Endodermal cell (in vitro differentiated cells): ENCODE measurements around the gene MMP2. TPM values are rescaled to one million over a fixed set of nuclear protein-coding genes. Genes with fewer than 3 reads are reported as not detected.

Experiments
- DNase-seq: peaks from one replicate; pipeline ENCODE4 v3.0.0-alpha.2; 2017
- H3K27ac ChIP-seq: 2 replicates; pipeline ENCODE4 v1.5.1; 2013; ENCODE audit warnings: mild to moderate bottlenecking, low read depth, low read length, moderate library complexity
- H3K27me3 ChIP-seq: 2 replicates; pipeline ENCODE4 v1.6.1; 2013; ENCODE audit warnings: mild to moderate bottlenecking, low read length, moderate library complexity; ENCODE audit not compliant: insufficient read depth, control insufficient read depth, poor library complexity, severe bottlenecking
- H3K36me3 ChIP-seq: 2 replicates; pipeline ENCODE4 v1.7.0; 2013; ENCODE audit warnings: mild to moderate bottlenecking, low read length, moderate library complexity; ENCODE audit not compliant: control insufficient read depth, insufficient read depth
- H3K4me1 ChIP-seq: one replicate; pipeline ENCODE4 v1.7.0; 2013; ENCODE audit warnings: low read length; ENCODE audit not compliant: control insufficient read depth, insufficient read depth
- H3K4me3 ChIP-seq: 2 replicates; pipeline ENCODE4 v1.5.1; 2013; ENCODE audit warnings: mild to moderate bottlenecking, low read length, moderate library complexity
- H3K9ac ChIP-seq: 2 replicates; pipeline ENCODE4 v1.6.1; 2013; ENCODE audit warnings: mild to moderate bottlenecking, low read length, moderate library complexity; ENCODE audit not compliant: poor library complexity, severe bottlenecking; ENCODE audit errors: extremely low read depth
- H3K9me3 ChIP-seq: 2 replicates; pipeline ENCODE4 v1.6.1; 2013; ENCODE audit warnings: mild to moderate bottlenecking, low read length, moderate library complexity; ENCODE audit not compliant: control insufficient read depth
- H3K27ac Mint-ChIP-seq: 2 replicates; pipeline ENCODE4 v1.8.0; 2020; ENCODE audit warnings: mixed read lengths
- H3K27me3 Mint-ChIP-seq: 2 replicates; pipeline ENCODE4 v1.8.0; 2021; ENCODE audit warnings: mild to moderate bottlenecking, mixed read lengths; ENCODE audit not compliant: insufficient read depth
- H3K36me3 Mint-ChIP-seq: 2 replicates; pipeline ENCODE4 v1.8.0; 2020; ENCODE audit warnings: low read depth, mixed read lengths
- H3K4me1 Mint-ChIP-seq: 2 replicates; pipeline ENCODE4 v1.8.0; 2020; ENCODE audit warnings: mixed read lengths
- H3K4me3 Mint-ChIP-seq: 2 replicates; pipeline ENCODE4 v1.8.0; 2020; ENCODE audit warnings: mild to moderate bottlenecking, moderate library complexity, mixed read lengths
- H3K9me3 Mint-ChIP-seq: 2 replicates; pipeline ENCODE4 v1.8.0; 2020; ENCODE audit warnings: mild to moderate bottlenecking, mixed read lengths
- WGBS, 2 experiments: methylation state at CpG; one replicate each; pipeline versions ENCODE4 v1.1.5 to v1.1.7; 2013; ENCODE audit warnings: missing lambda C conversion rate in 2 of 2, mixed read lengths in 1 of 2; ENCODE audit not compliant: insufficient coverage in 1 of 2, insufficient read length in 1 of 2; 5-methylcytosine and 5-hydroxymethylcytosine counted together
- total RNA-seq, 2 donors: library from RNA; stranded (reverse); fragmentation: NEBNext Ultra II Directional in 1 of 2; extraction: Animal tissue kit (Norgen Biotek cat#: 25700) in 1 of 2; gene quantifications; 2 replicates in 1 of 2; 3 replicates in 1 of 2; pipeline ENCODE4 v1.2.1, GENCODE V29; 2021
- TF ChIP-seq, protein P1 (sequence below): fragments of 200-600 bp; sonication (generic); conservative IDR thresholded peaks from 2 replicates; pipeline ENCODE4 v1.5.0; 2021; ENCODE audit warnings: antibody characterized with exemption, mild to moderate bottlenecking

MMP2 gene
- total RNA-seq, 2 donors from 2014 or later = 65.0 to 80.4 TPM

DNA sequence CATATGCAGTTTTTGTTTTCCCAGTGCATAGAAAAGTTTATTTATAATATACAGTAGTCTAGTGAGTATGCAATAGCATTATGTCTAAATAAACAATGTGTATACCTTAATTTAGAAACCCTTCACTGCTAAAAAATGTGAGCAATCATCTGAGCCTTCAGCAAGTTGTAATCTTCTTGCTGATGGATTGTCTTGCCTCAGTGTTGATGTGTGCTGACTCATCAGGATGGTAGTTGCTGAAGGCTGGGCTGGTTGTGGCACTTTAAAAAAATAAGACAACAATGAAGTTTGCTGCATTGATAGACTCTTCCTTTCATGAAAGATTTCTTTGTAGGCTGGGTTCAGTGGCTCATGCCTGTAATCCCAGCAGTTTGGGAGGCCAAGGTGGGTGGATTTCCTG lies 73.6 kb downstream of the MMP2 start:
- DNase-seq = no peak
- Histone ChIP-seq H3K4me3 (no peak overlapping the region), H3K36me3 (no peaks in the 10 kb centered on the region), H3K27me3 (no peaks in the 10 kb centered on the region), H3K4me1 (no peaks in the 10 kb centered on the region), H3K27ac (no peak overlapping the region), H3K9ac (no peak overlapping the region), H3K9me3 (no peaks in the 10 kb centered on the region)
- peaks cover 6% of the 10 kb centered on the region for H3K4me1 Mint-ChIP-seq
- no peaks in the 10 kb centered on the region for H3K9me3 Mint-ChIP-seq
- no peaks in the 10 kb centered on the region for H3K27me3 Mint-ChIP-seq
- H3K36me3 Mint-ChIP-seq = peaks cover 2% of the 10 kb centered on the region
- no peak overlapping the region for H3K27ac Mint-ChIP-seq
- TF ChIP-seq, protein P1, sequence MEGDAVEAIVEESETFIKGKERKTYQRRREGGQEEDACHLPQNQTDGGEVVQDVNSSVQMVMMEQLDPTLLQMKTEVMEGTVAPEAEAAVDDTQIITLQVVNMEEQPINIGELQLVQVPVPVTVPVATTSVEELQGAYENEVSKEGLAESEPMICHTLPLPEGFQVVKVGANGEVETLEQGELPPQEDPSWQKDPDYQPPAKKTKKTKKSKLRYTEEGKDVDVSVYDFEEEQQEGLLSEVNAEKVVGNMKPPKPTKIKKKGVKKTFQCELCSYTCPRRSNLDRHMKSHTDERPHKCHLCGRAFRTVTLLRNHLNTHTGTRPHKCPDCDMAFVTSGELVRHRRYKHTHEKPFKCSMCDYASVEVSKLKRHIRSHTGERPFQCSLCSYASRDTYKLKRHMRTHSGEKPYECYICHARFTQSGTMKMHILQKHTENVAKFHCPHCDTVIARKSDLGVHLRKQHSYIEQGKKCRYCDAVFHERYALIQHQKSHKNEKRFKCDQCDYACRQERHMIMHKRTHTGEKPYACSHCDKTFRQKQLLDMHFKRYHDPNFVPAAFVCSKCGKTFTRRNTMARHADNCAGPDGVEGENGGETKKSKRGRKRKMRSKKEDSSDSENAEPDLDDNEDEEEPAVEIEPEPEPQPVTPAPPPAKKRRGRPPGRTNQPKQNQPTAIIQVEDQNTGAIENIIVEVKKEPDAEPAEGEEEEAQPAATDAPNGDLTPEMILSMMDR = no peak
- H3K4me3 Mint-ChIP-seq = no peak overlapping the region

DNA sequence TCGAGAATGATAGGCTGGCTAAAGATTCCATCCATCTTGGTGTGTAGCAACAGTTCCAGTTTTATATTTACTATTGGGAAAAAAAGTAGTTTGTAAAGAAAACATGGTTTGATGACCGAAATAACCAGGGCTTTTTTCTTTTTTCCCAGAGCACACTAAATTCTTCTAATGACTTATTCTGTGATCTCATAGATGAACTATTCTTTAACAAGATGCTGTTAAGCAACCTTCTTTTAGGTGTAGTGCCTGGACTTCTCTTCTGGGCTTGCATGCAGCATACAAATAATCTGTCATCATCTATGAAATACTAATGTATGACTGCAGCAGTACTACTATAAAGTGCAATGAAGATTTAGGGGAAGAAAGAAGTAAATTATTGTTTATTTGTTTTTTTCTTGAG lies 76.4 kb downstream of the MMP2 start:
- H3K36me3 Mint-ChIP-seq = peaks cover 2% of the 10 kb centered on the region
- Histone ChIP-seq H3K9me3 (no peaks in the 10 kb centered on the region), H3K4me3 (no peak overlapping the region), H3K27ac (no peak overlapping the region), H3K4me1 (no peaks in the 10 kb centered on the region), H3K36me3 (no peaks in the 10 kb centered on the region), H3K27me3 (no peaks in the 10 kb centered on the region), H3K9ac (no peak overlapping the region)
- no peak overlapping the region for H3K27ac Mint-ChIP-seq
- no peak overlapping the region for H3K4me3 Mint-ChIP-seq
- 83 to 89% methylated on average over 1 to 2 of the region's 2 CpGs for WGBS, 2 experiments
- DNase-seq = no peak
- no peaks in the 10 kb centered on the region for H3K9me3 Mint-ChIP-seq
- H3K4me1 Mint-ChIP-seq = peaks cover 7% of the 10 kb centered on the region
- no peaks in the 10 kb centered on the region for H3K27me3 Mint-ChIP-seq
- TF ChIP-seq, protein P1 = no peak

Other genes starting within 250 kb of the MMP2 start
- 1 to 10 TPM in 1 of 2 donors, under 1 TPM in 1; 0.55 to 1.1 TPM for gene IRX6, start 155.0 kb upstream of the MMP2 start, total RNA-seq
- gene LPCAT2, start 29.9 kb downstream of the MMP2 start, total RNA-seq = 1 to 10 TPM; 6.4 to 6.8 TPM
- under 1 TPM; 0.26 to 0.35 TPM for gene CAPNS2, start 87.5 kb downstream of the MMP2 start, total RNA-seq
- gene SLC6A2, start 176.8 kb downstream of the MMP2 start, total RNA-seq = 1 to 10 TPM in 1 of 2 donors, not detected in 1; 1.1 TPM